Cortex of kidney (tissue), 1 donor: ENCODE measurements around the gene MACROH2A1.
"Not testable (repeated sequence)": the region's sequence is repeated elsewhere in the genome, so short reads cannot be mapped to it uniquely, and the experiment has no call there.

Source experiments
- DNase-seq: peaks from one replicate; lab custom pipeline; 2025; lab: John Stamatoyannopoulos, UW

The MACROH2A1 gene

GRCh38 chr5:135376961-135377624 is 21.9 kb downstream of the MACROH2A1 start:
- DNase-seq, result no peak

GRCh38 chr5:135375040-135375793 is 23.8 kb downstream of the MACROH2A1 start:
- DNase-seq, result no peak

- no peak for DNase-seq
Measured at GRCh38 chr5:135373736-135374515, 25.1 kb downstream of the MACROH2A1 start.

GRCh38 chr5:135372654-135373381 is 26.2 kb downstream of the MACROH2A1 start:
- DNase-seq, result no peak

GRCh38 chr5:135371622-135372232 is 27.3 kb downstream of the MACROH2A1 start:
- no peak for DNase-seq

- no peak for DNase-seq
Measured at GRCh38 chr5:135369952-135370351, 29.1 kb downstream of the MACROH2A1 start.

- no peak for DNase-seq
Measured at GRCh38 chr5:135367554-135367953, 31.5 kb downstream of the MACROH2A1 start.

- DNase-seq, result no peak
Measured at GRCh38 chr5:135367076-135367475, 32.0 kb downstream of the MACROH2A1 start.

- no peak for DNase-seq
Measured at GRCh38 chr5:135365281-135365680, 33.8 kb downstream of the MACROH2A1 start.

GRCh38 chr5:135364421-135365262 is 34.4 kb downstream of the MACROH2A1 start:
- no peak for DNase-seq

- not testable (repeated sequence) for DNase-seq
Measured at GRCh38 chr5:135363342-135363741, 35.7 kb downstream of the MACROH2A1 start.

- DNase-seq, result no peak
Measured at GRCh38 chr5:135362102-135362501, 36.9 kb downstream of the MACROH2A1 start.

GRCh38 chr5:135360278-135361274 is 38.5 kb downstream of the MACROH2A1 start:
- DNase-seq, result no peak

GRCh38 chr5:135359374-135360165 is 39.5 kb downstream of the MACROH2A1 start:
- no peak for DNase-seq

- no peak for DNase-seq
Measured at GRCh38 chr5:135357685-135358084, 41.3 kb downstream of the MACROH2A1 start.

GRCh38 chr5:135356522-135357318 is 42.3 kb downstream of the MACROH2A1 start:
- DNase-seq, result no peak

GRCh38 chr5:135355169-135355568 is 43.9 kb downstream of the MACROH2A1 start:
- DNase-seq, result no peak
